Hepatic stellate cell (primary cell): ENCODE results near the gene NGEF.

Source experiments
- DNase-seq: peaks from one replicate; pipeline ENCODE4 v3.0.0; 2011; ENCODE audit warnings: low spot score

Gene NGEF

GRCh38 chr2:232884001-232884421 lies 129.0 kb downstream of the NGEF start:
- DNase-seq, result no peak

- no peak for DNase-seq
Observed at GRCh38 chr2:232883116-232883721, 129.8 kb downstream of the NGEF start.

GRCh38 chr2:232882505-232883115 lies 130.4 kb downstream of the NGEF start:
- DNase-seq, result no peak

- DNase-seq, result no peak
Observed at GRCh38 chr2:232882085-232882484, 131.0 kb downstream of the NGEF start.

GRCh38 chr2:232880764-232881351 lies 132.2 kb downstream of the NGEF start:
- no peak for DNase-seq

- no peak for DNase-seq
Observed at GRCh38 chr2:232879618-232880494, 133.2 kb downstream of the NGEF start.

- DNase-seq, result no peak
Observed at GRCh38 chr2:232878855-232879617, 134.0 kb downstream of the NGEF start.

GRCh38 chr2:232877940-232878511 lies 135.0 kb downstream of the NGEF start:
- no peak for DNase-seq

- DNase-seq, result no peak
Observed at GRCh38 chr2:232876978-232877441, 136.0 kb downstream of the NGEF start.

- DNase-seq, result no peak
Observed at GRCh38 chr2:232876161-232876977, 136.7 kb downstream of the NGEF start.

GRCh38 chr2:232875256-232876121 lies 137.6 kb downstream of the NGEF start:
- DNase-seq, result no peak

- DNase-seq, result no peak
Observed at GRCh38 chr2:232874677-232875223, 138.3 kb downstream of the NGEF start.

- no peak for DNase-seq
Observed at GRCh38 chr2:232873909-232874641, 139.0 kb downstream of the NGEF start.

GRCh38 chr2:232873292-232873908 lies 139.7 kb downstream of the NGEF start:
- DNase-seq, result no peak

- no peak for DNase-seq
Observed at GRCh38 chr2:232872826-232873225, 140.2 kb downstream of the NGEF start.

GRCh38 chr2:232871835-232872736 lies 141.0 kb downstream of the NGEF start:
- no peak for DNase-seq

- DNase-seq, result no peak
Observed at GRCh38 chr2:232871418-232871834, 141.6 kb downstream of the NGEF start.
